ENCODE measurements around the gene ANAPC1. TPM values are rescaled to one million over a fixed set of nuclear protein-coding genes. Genes with fewer than 3 reads are reported as not detected.
"Not testable (repeated sequence)": the region's sequence is repeated elsewhere in the genome, so short reads cannot be mapped to it uniquely, and the experiment has no call there.

Gene ANAPC1
- total RNA-seq, 1 experiment from 2014 or later: 82.4 TPM

- no peak for DNase-seq (ENCODE audit: low spot score)
These were observed 22.2 kb upstream of the ANAPC1 start for GRCh38 chr2:111905990-111906735.

GRCh38 chr2:111905475-111905869 lies 21.5 kb upstream of the ANAPC1 start:
- not testable (repeated sequence) for DNase-seq (ENCODE audit: low spot score)

- DNase-seq (ENCODE audit: low spot score): no peak
These were observed 20.9 kb upstream of the ANAPC1 start for GRCh38 chr2:111904726-111905474.

GRCh38 chr2:111903930-111904439 lies 20.0 kb upstream of the ANAPC1 start:
- no peak for DNase-seq (ENCODE audit: low spot score)

GRCh38 chr2:111903516-111903915 lies 19.5 kb upstream of the ANAPC1 start:
- DNase-seq (ENCODE audit: low spot score): no peak

GRCh38 chr2:111900859-111901258 lies 16.9 kb upstream of the ANAPC1 start:
- peak; percentile 68 for DNase-seq (ENCODE audit: low spot score)

GRCh38 chr2:111898703-111899514 lies 14.9 kb upstream of the ANAPC1 start:
- DNase-seq (ENCODE audit: low spot score): no peak

- peak; percentile 80 for DNase-seq (ENCODE audit: low spot score)
These were observed 14.1 kb upstream of the ANAPC1 start, which contains the start of gene MERTK for GRCh38 chr2:111897924-111898702. TSS of gene MERTK (plus strand) at chr2:111898607. CDS start at chr2:111898736, 129 bp downstream.

- no peak for DNase-seq (ENCODE audit: low spot score)
These were observed 13.6 kb upstream of the ANAPC1 start for GRCh38 chr2:111897630-111897923.

- DNase-seq (ENCODE audit: low spot score): no peak
These were observed 12.6 kb upstream of the ANAPC1 start for GRCh38 chr2:111896576-111896975.

- DNase-seq (ENCODE audit: low spot score): no peak
These were observed 12.0 kb upstream of the ANAPC1 start for GRCh38 chr2:111896024-111896423.

GRCh38 chr2:111884592-111884964 lies 585 bp upstream of the ANAPC1 start:
- DNase-seq (ENCODE audit: low spot score): no peak

- DNase-seq (ENCODE audit: low spot score): not testable (repeated sequence)
These were observed 11.2 kb downstream of the ANAPC1 start for GRCh38 chr2:111872806-111873205.

- not testable (repeated sequence) for DNase-seq (ENCODE audit: low spot score)
These were observed 18.9 kb downstream of the ANAPC1 start for GRCh38 chr2:111865124-111865523.

- not testable (repeated sequence) for DNase-seq (ENCODE audit: low spot score)
These were observed 24.0 kb downstream of the ANAPC1 start for GRCh38 chr2:111860005-111860404.

- DNase-seq (ENCODE audit: low spot score): not testable (repeated sequence)
These were observed 31.4 kb downstream of the ANAPC1 start for GRCh38 chr2:111852544-111852943.

- DNase-seq (ENCODE audit: low spot score): peak; percentile 50
These were observed 33.3 kb downstream of the ANAPC1 start for GRCh38 chr2:111850646-111851045.

- not testable (repeated sequence) for DNase-seq (ENCODE audit: low spot score)
These were observed 44.2 kb downstream of the ANAPC1 start for GRCh38 chr2:111839625-111840282.

GRCh38 chr2:111838992-111839391 lies 45.0 kb downstream of the ANAPC1 start:
- DNase-seq (ENCODE audit: low spot score): not testable (repeated sequence)

GRCh38 chr2:111834221-111834620 lies 49.8 kb downstream of the ANAPC1 start:
- DNase-seq (ENCODE audit: low spot score): not testable (repeated sequence)
